Measurements from ENCODE around the gene MCC.

The MCC gene

DNA sequence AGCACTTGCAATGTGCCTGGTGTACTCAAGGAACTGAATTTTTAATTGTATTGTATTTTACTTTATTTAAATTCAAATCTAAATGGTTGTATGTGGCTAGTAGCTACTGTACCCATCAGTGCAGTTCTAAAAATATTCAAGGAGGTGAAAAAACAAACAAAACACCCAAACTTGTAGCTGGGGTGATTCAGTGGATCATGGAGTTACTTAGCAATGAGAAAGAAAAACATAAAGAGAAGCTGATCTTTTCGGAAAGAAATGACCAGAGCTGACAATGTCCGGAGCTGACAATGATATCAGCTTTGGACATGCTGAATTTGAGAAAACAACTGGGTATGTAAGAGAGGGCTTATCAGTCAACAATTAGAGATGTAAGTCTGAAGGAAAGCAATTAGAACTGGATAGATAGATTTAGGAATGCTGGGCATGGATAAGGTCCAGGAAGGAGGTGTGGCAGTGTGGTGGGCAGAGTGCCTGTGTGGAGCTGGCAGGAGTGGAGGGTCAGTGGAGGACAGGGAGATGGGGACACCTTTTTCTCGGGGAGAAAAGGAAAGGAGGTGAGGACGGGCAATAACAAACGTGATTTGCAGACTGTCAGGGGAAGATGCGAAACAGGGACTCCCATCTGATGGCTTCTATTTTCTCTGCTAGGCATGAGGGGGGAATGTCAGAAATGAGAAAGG is 398.5 kb downstream of the MCC start:
- Histone ChIP-seq H3K4ac (ENCODE audit: low read depth in 1 of 2, low read length in 2 of 2) (no peak overlapping the region), H3K23ac (ENCODE audit: low read length in 2 of 2) (no peak overlapping the region), H3K4me1 (ENCODE audit: control insufficient read depth, insufficient read depth, low read depth, low read length) (peaks cover 3% of the 10 kb centered on the region), H3K36me3 (ENCODE audit: control insufficient read depth in 1 of 2, insufficient read depth in 2 of 2, low read depth in 1 of 2, low read length in 2 of 2) (peaks cover 2 to 19% of the 10 kb centered on the region in 2 experiments), H3K27ac (ENCODE audit: low read length, poor library complexity, severe bottlenecking) (no peak overlapping the region), H3K27me3 (ENCODE audit: control insufficient read depth in 1 of 2, insufficient read depth in 1 of 2, low read length in 2 of 2) (no peaks in the 10 kb centered on the region), H4K91ac (ENCODE audit: low read length) (no peak overlapping the region), H4K8ac (ENCODE audit: low read length) (no peak overlapping the region), H2BK120ac (ENCODE audit: low read depth, low read length) (no peak overlapping the region), H2AFZ (ENCODE audit: low read depth, low read length) (no peak overlapping the region), H3K4me3 (ENCODE audit: insufficient read depth in 1 of 2, low read depth in 1 of 2, low read length in 2 of 2) (no peak overlapping the region), H2BK15ac (ENCODE audit: low read depth, poor library complexity, severe bottlenecking) (no peak overlapping the region), H3K18ac (ENCODE audit: low read depth in 1 of 2, low read length in 2 of 2) (no peak overlapping the region), H2BK12ac (ENCODE audit: low read length in 2 of 2) (no peak overlapping the region), H3K14ac (ENCODE audit: low read length in 2 of 2) (no peak overlapping the region), H2BK5ac (ENCODE audit: low read depth, low read length, poor library complexity, severe bottlenecking) (no peak overlapping the region), H3K4me2 (ENCODE audit: low read length, poor library complexity, severe bottlenecking) (no peak overlapping the region), H3K79me1 (replicated peaks; ENCODE audit: low read length, poor library complexity, severe bottlenecking) (peaks cover 7% of the 10 kb centered on the region), H3K9me3 (ENCODE audit: control insufficient read depth, low read length) (no peaks in the 10 kb centered on the region), H2AK5ac (ENCODE audit: low read length, severe bottlenecking) (no peak overlapping the region), H3K9ac (ENCODE audit: low read length) (peak overlapping the region; percentile 37)
- DNase-seq, result no peak
- 93% methylated on average over 6 of the region's 6 CpGs for WGBS

DNA sequence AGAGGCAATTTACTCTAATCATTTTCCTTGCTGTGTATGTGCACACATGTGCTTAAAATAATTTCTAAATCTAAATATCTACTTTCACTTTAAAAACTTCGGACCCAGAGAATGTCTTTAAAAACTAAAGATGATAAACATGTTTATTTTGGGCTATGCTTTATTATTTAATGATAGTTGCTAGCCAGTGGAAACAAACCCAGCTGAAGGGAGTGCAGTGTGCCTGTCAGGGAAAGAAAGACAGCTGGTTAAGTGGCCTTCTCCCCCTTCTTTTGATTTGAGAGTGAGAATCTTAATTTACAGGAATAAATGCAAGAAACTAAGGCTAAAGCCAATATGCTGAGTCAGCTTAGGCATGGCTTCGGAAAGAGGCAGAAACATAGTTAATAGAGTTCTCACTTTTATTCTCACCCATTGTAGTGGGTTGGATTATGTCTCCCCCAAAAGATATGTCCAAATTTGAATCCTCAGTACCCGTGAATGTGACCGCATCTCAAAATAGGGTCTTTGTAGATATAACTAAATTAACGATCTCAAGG is 400.2 kb downstream of the MCC start:
- no peak for DNase-seq
- Histone ChIP-seq H2AK5ac (ENCODE audit: low read length, severe bottlenecking) (no peak overlapping the region), H3K4ac (ENCODE audit: low read depth in 1 of 2, low read length in 2 of 2) (no peak overlapping the region), H2BK12ac (ENCODE audit: low read length in 2 of 2) (no peak overlapping the region), H3K4me3 (ENCODE audit: insufficient read depth in 1 of 2, low read depth in 1 of 2, low read length in 2 of 2) (no peak overlapping the region), H3K9me3 (ENCODE audit: control insufficient read depth, low read length) (no peaks in the 10 kb centered on the region), H3K4me1 (ENCODE audit: control insufficient read depth, insufficient read depth, low read depth, low read length) (peaks cover 4% of the 10 kb centered on the region), H2AFZ (ENCODE audit: low read depth, low read length) (no peak overlapping the region), H3K9ac (ENCODE audit: low read length) (no peak overlapping the region), H2BK120ac (ENCODE audit: low read depth, low read length) (no peak overlapping the region), H2BK15ac (ENCODE audit: low read depth, poor library complexity, severe bottlenecking) (no peak overlapping the region), H3K23ac (ENCODE audit: low read length in 2 of 2) (no peak overlapping the region), H3K4me2 (ENCODE audit: low read length, poor library complexity, severe bottlenecking) (no peak overlapping the region), H3K27ac (ENCODE audit: low read length, poor library complexity, severe bottlenecking) (no peak overlapping the region), H4K91ac (ENCODE audit: low read length) (no peak overlapping the region), H3K18ac (ENCODE audit: low read depth in 1 of 2, low read length in 2 of 2) (no peak overlapping the region), H4K8ac (ENCODE audit: low read length) (no peak overlapping the region), H3K36me3 (ENCODE audit: control insufficient read depth in 1 of 2, insufficient read depth in 2 of 2, low read depth in 1 of 2, low read length in 2 of 2) (peaks cover 2 to 34% of the 10 kb centered on the region in 2 experiments), H3K14ac (ENCODE audit: low read length in 2 of 2) (no peak overlapping the region), H3K79me1 (replicated peaks; ENCODE audit: low read length, poor library complexity, severe bottlenecking) (peaks cover 7% of the 10 kb centered on the region), H2BK5ac (ENCODE audit: low read depth, low read length, poor library complexity, severe bottlenecking) (no peak overlapping the region), H3K27me3 (ENCODE audit: control insufficient read depth in 1 of 2, insufficient read depth in 1 of 2, low read length in 2 of 2) (no peaks in the 10 kb centered on the region)
- 97% methylated on average over 3 of the region's 5 CpGs for whole genome bisulfite sequencing

DNA sequence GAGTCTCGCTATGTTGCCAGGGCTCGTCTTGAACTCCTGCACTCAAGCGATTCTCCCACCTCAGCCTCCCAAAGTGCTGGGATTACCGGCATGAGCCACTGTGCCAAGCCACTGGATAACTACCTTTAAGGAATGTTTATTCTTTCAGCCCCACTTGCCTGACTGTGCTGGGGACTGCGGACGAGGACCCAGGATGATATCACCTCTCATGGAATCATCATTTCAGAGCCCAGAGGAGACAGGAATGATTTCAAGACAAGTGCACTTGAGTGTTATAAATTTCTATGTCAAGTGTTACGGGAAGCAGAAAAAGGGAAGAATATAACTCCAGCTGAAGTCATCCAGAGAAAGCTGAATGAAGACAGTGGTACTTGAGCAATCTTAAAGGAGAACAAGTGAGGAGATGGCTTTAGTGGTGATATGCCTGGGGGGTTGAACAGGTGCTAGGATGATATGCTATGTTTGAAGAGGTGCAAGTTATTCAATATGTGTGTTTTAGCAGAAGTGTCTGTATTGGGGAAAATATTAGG is 402.3 kb downstream of the MCC start:
- Histone ChIP-seq H3K4me2 (ENCODE audit: low read length, poor library complexity, severe bottlenecking) (no peak overlapping the region), H2BK120ac (ENCODE audit: low read depth, low read length) (no peak overlapping the region), H3K27me3 (ENCODE audit: control insufficient read depth in 1 of 2, insufficient read depth in 1 of 2, low read length in 2 of 2) (no peaks in the 10 kb centered on the region), H3K18ac (ENCODE audit: low read depth in 1 of 2, low read length in 2 of 2) (no peak overlapping the region), H4K91ac (ENCODE audit: low read length) (no peak overlapping the region), H2AFZ (ENCODE audit: low read depth, low read length) (no peak overlapping the region), H3K27ac (ENCODE audit: low read length, poor library complexity, severe bottlenecking) (no peak overlapping the region), H3K4ac (ENCODE audit: low read depth in 1 of 2, low read length in 2 of 2) (no peak overlapping the region), H3K23ac (ENCODE audit: low read length in 2 of 2) (no peak overlapping the region), H3K9ac (ENCODE audit: low read length) (no peak overlapping the region), H2BK12ac (ENCODE audit: low read length in 2 of 2) (no peak overlapping the region), H4K8ac (ENCODE audit: low read length) (no peak overlapping the region), H3K9me3 (ENCODE audit: control insufficient read depth, low read length) (no peaks in the 10 kb centered on the region), H3K4me1 (ENCODE audit: control insufficient read depth, insufficient read depth, low read depth, low read length) (peaks cover 8% of the 10 kb centered on the region), H2AK5ac (ENCODE audit: low read length, severe bottlenecking) (no peak overlapping the region), H3K36me3 (ENCODE audit: control insufficient read depth in 1 of 2, insufficient read depth in 2 of 2, low read depth in 1 of 2, low read length in 2 of 2) (peaks cover 2 to 43% of the 10 kb centered on the region in 2 experiments), H2BK5ac (ENCODE audit: low read depth, low read length, poor library complexity, severe bottlenecking) (no peak overlapping the region), H2BK15ac (ENCODE audit: low read depth, poor library complexity, severe bottlenecking) (no peak overlapping the region), H3K14ac (ENCODE audit: low read length in 2 of 2) (no peak overlapping the region), H3K4me3 (ENCODE audit: insufficient read depth in 1 of 2, low read depth in 1 of 2, low read length in 2 of 2) (no peak overlapping the region), H3K79me1 (replicated peaks; ENCODE audit: low read length, poor library complexity, severe bottlenecking) (peaks cover 3% of the 10 kb centered on the region)
- DNase-seq, result no peak
- WGBS, result 72% methylated on average over 7 of the region's 7 CpGs

DNA sequence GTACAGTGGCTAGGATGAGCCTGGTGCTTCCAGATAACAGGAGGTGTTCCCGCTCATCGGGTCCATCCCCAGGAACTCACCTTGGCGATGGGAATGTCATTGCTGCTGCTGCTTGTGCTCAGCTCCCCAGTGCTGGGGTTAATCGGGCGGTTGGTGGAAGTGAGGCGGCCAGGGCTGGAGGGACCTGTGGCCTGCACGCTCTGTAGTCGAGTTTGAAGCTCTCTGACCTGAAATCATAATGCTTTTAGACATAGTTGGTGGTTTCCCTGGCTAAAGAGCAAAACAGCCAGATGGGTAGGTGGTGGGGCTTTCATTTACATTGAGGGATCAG is 403.2 kb downstream of the MCC start:
- Histone ChIP-seq H3K9ac (ENCODE audit: low read length) (no peak overlapping the region), H4K8ac (ENCODE audit: low read length) (no peak overlapping the region), H3K36me3 (ENCODE audit: control insufficient read depth in 1 of 2, insufficient read depth in 2 of 2, low read depth in 1 of 2, low read length in 2 of 2) (peaks cover 2 to 43% of the 10 kb centered on the region in 2 experiments), H2BK12ac (ENCODE audit: low read length in 2 of 2) (no peak overlapping the region), H2BK5ac (ENCODE audit: low read depth, low read length, poor library complexity, severe bottlenecking) (no peak overlapping the region), H4K91ac (ENCODE audit: low read length) (no peak overlapping the region), H3K27me3 (ENCODE audit: control insufficient read depth in 1 of 2, insufficient read depth in 1 of 2, low read length in 2 of 2) (no peaks in the 10 kb centered on the region), H3K4me3 (ENCODE audit: insufficient read depth in 1 of 2, low read depth in 1 of 2, low read length in 2 of 2) (no peak overlapping the region), H2AFZ (ENCODE audit: low read depth, low read length) (no peak overlapping the region), H3K4me1 (ENCODE audit: control insufficient read depth, insufficient read depth, low read depth, low read length) (peaks cover 8% of the 10 kb centered on the region), H3K23ac (ENCODE audit: low read length in 2 of 2) (no peak overlapping the region), H2BK15ac (ENCODE audit: low read depth, poor library complexity, severe bottlenecking) (no peak overlapping the region), H3K9me3 (ENCODE audit: control insufficient read depth, low read length) (no peaks in the 10 kb centered on the region), H2AK5ac (ENCODE audit: low read length, severe bottlenecking) (no peak overlapping the region), H3K4me2 (ENCODE audit: low read length, poor library complexity, severe bottlenecking) (no peak overlapping the region), H3K27ac (ENCODE audit: low read length, poor library complexity, severe bottlenecking) (no peak overlapping the region), H3K18ac (ENCODE audit: low read depth in 1 of 2, low read length in 2 of 2) (no peak overlapping the region), H3K4ac (ENCODE audit: low read depth in 1 of 2, low read length in 2 of 2) (no peak overlapping the region), H3K14ac (ENCODE audit: low read length in 2 of 2) (no peak overlapping the region), H3K79me1 (replicated peaks; ENCODE audit: low read length, poor library complexity, severe bottlenecking) (no peaks in the 10 kb centered on the region), H2BK120ac (ENCODE audit: low read depth, low read length) (no peak overlapping the region)
- 80% methylated on average over 8 of the region's 8 CpGs for WGBS
- no peak for DNase-seq
